CD4-positive, alpha-beta T cell treated with Interleukin-4 for 4 hours (primary cell): ENCODE measurements around the gene TARS2.

Experiments
- DNase-seq: peaks from one replicate; pipeline ENCODE4 v3.0.0-alpha.2; 2020

Gene TARS2

GRCh38 chr1:150486966-150487762 is at the start of gene TARS2:
Gene TARS2, plus strand, starts transcription at chr1:150487419. Its CDS starts 32 bp downstream, at chr1:150487451.
- peak; percentile 99 for DNase-seq

- DNase-seq, result no peak
Observed at GRCh38 chr1:150441121-150441520, 46.1 kb upstream of the TARS2 start.

GRCh38 chr1:150444232-150444631 is 43.0 kb upstream of the TARS2 start:
- no peak for DNase-seq

GRCh38 chr1:150456146-150456647 is 31.0 kb upstream of the TARS2 start:
- no peak for DNase-seq

GRCh38 chr1:150464422-150464826 is 22.8 kb upstream of the TARS2 start:
- DNase-seq, result peak; percentile 72

- DNase-seq, result no peak
Observed at GRCh38 chr1:150466964-150467363, 20.3 kb upstream of the TARS2 start.

- DNase-seq, result no peak
Observed at GRCh38 chr1:150469291-150469690, 17.9 kb upstream of the TARS2 start.

GRCh38 chr1:150472601-150473200 is 14.5 kb upstream of the TARS2 start:
- DNase-seq, result no peak

GRCh38 chr1:150473659-150474058 is 13.6 kb upstream of the TARS2 start:
- no peak for DNase-seq

- no peak for DNase-seq
Observed at GRCh38 chr1:150474869-150475268, 12.3 kb upstream of the TARS2 start.

GRCh38 chr1:150476754-150477153 is 10.5 kb upstream of the TARS2 start:
- no peak for DNase-seq

- no peak for DNase-seq
Observed at GRCh38 chr1:150477320-150477719, 9.9 kb upstream of the TARS2 start.

GRCh38 chr1:150477733-150478132 is 9.5 kb upstream of the TARS2 start:
- no peak for DNase-seq

- no peak for DNase-seq
Observed at GRCh38 chr1:150479370-150479769, 7.8 kb upstream of the TARS2 start.

GRCh38 chr1:150479927-150480352 is 7.3 kb upstream of the TARS2 start:
- DNase-seq, result no peak

GRCh38 chr1:150484431-150484830 is 2.8 kb upstream of the TARS2 start:
- DNase-seq, result no peak

GRCh38 chr1:150484861-150485260 is 2.4 kb upstream of the TARS2 start:
- no peak for DNase-seq

GRCh38 chr1:150487763-150488115 is 520 bp downstream of the TARS2 start:
- no peak for DNase-seq

- no peak for DNase-seq
Observed at GRCh38 chr1:150493175-150493574, 6.0 kb downstream of the TARS2 start.

- no peak for DNase-seq
Observed at GRCh38 chr1:150498342-150498741, 11.1 kb downstream of the TARS2 start.

- DNase-seq, result no peak
Observed at GRCh38 chr1:150505431-150505830, 18.2 kb downstream of the TARS2 start.

GRCh38 chr1:150507912-150508864 is 21.0 kb downstream of the TARS2 start, which contains the start of gene ECM1:
Gene ECM1, plus strand, starts transcription at chr1:150508109. Its CDS starts 101 bp downstream, at chr1:150508210.
- DNase-seq, result no peak

GRCh38 chr1:150508982-150509381 is 21.8 kb downstream of the TARS2 start:
- no peak for DNase-seq
